Body of pancreas (tissue), 4 donors: ENCODE data around the gene KRTAP29-1.

Source experiments
- POLR2A ChIP-seq, 3 donors: fragments of 450-650 bp; IDR thresholded peaks; one replicate each; pipeline ENCODE4 v1.6.1; 2016; ENCODE audit warnings: antibody characterized with exemption in 3 of 3, mild to moderate bottlenecking in 2 of 3
- TF ChIP-seq, protein P1 (sequence below), 7 experiments: fragments of 450-650 bp in 4 of 7; fragments of 200-600 bp in 3 of 7; sonication (generic) in 3 of 7; IDR thresholded peaks; one replicate each; pipeline ENCODE4 v1.5.1; 2016 to 2019; ENCODE audit warnings: antibody characterized with exemption in 7 of 7

DNA sequence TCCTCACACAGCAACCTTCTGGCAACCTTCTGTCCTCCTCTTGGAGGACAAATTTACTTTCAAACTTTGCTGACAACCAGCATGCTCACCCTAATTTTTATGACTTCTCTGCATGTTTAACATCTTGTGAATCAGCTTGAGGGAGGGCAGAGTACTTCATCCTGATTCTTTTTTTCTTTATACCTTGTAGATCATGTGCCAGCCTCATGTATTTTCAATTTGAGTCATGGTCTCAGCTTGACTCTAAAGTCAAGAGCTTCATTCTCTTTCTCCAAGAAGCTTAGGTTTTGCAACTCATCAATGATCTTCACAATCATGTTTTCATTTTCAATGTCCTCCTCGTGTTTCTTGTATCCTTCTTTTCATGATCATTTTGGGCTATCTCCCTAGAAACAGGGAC is 30.8 kb downstream of the KRTAP29-1 start:
- TF ChIP-seq, protein P1, sequence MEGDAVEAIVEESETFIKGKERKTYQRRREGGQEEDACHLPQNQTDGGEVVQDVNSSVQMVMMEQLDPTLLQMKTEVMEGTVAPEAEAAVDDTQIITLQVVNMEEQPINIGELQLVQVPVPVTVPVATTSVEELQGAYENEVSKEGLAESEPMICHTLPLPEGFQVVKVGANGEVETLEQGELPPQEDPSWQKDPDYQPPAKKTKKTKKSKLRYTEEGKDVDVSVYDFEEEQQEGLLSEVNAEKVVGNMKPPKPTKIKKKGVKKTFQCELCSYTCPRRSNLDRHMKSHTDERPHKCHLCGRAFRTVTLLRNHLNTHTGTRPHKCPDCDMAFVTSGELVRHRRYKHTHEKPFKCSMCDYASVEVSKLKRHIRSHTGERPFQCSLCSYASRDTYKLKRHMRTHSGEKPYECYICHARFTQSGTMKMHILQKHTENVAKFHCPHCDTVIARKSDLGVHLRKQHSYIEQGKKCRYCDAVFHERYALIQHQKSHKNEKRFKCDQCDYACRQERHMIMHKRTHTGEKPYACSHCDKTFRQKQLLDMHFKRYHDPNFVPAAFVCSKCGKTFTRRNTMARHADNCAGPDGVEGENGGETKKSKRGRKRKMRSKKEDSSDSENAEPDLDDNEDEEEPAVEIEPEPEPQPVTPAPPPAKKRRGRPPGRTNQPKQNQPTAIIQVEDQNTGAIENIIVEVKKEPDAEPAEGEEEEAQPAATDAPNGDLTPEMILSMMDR (IDR thresholded peaks at IDR 0.05): no peak
- no peak for TF ChIP-seq POLR2A (IDR thresholded peaks at IDR 0.05)
